ENCODE measurements around the gene R3HDM2.

Gene R3HDM2

DNA sequence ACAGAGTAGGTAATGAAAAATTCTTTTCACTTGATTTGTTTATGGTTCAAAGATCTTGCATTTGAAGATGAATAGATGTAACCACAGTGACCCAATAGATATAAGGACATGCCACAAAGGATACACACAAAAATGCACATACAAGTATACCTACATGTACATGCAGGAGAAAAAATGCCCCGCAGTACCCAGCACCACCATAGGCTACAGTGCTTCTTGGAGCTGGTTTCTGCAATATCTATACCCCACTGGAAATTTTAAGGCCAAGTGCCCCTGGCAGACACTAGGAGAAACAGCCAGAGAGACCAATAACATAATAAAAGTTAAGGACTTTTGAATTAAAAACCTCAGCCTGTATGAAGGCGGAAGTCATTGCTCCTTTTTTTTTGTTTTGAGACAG is 167.7 kb downstream of the R3HDM2 start:
- no peak overlapping the region for H3K4me2 ChIP-seq (ENCODE audit: low read length)
- H2AFZ ChIP-seq (ENCODE audit: insufficient read depth, low read length, poor library complexity), result no peak overlapping the region
- H3K14ac ChIP-seq (ENCODE audit: low read length), result no peak overlapping the region
- H3K4me1 ChIP-seq (ENCODE audit: control insufficient read depth in 1 of 2, insufficient read depth in 2 of 2, low read length in 2 of 2), result no peaks in the 10 kb centered on the region
- no peak overlapping the region for H2BK5ac ChIP-seq (ENCODE audit: low read depth, low read length, poor library complexity)
- no peaks in the 10 kb centered on the region for H3K27me3 ChIP-seq (ENCODE audit: insufficient read depth, low read length)
- H3K79me1 ChIP-seq (ENCODE audit: low read length), result no peaks in the 10 kb centered on the region
- no peak overlapping the region for H3K4me3 ChIP-seq (ENCODE audit: low read depth, low read length)
- no peak overlapping the region for H3K4ac ChIP-seq (ENCODE audit: low read depth, low read length)
- H3K36me3 ChIP-seq (ENCODE audit: control insufficient read depth in 1 of 2, insufficient read depth in 2 of 2, low read length in 2 of 2), result peaks cover 12 to 21% of the 10 kb centered on the region in 2 experiments
- H3K9me3 ChIP-seq (ENCODE audit: insufficient read depth, low read depth, low read length), result no peaks in the 10 kb centered on the region
- no peak overlapping the region for H4K8ac ChIP-seq (ENCODE audit: low read depth, low read length)
- H3K27ac ChIP-seq (ENCODE audit: low read depth, low read length), result no peak overlapping the region
- no peak overlapping the region for H2BK12ac ChIP-seq (ENCODE audit: low read length)
- WGBS (ENCODE audit: extremely low coverage, insufficient coverage, insufficient read length), result no CpG with 5 or more reads among the region's 2 CpGs
- H3K18ac ChIP-seq (ENCODE audit: low read length), result no peak overlapping the region
- no peak overlapping the region for H3K9ac ChIP-seq (ENCODE audit: low read length)
- H3K23ac ChIP-seq (ENCODE audit: low read length), result no peak overlapping the region
- no peak for DNase-seq
- H4K91ac ChIP-seq (ENCODE audit: low read depth, low read length), result no peak overlapping the region
- no peak overlapping the region for H2BK120ac ChIP-seq (ENCODE audit: insufficient read depth, low read length, poor library complexity)
- no peaks in the 10 kb centered on the region for H3K79me2 ChIP-seq (ENCODE audit: control insufficient read depth, insufficient read depth, low read length, poor library complexity)
- H2AK5ac ChIP-seq (ENCODE audit: low read length), result no peak overlapping the region
- H4K12ac ChIP-seq (ENCODE audit: low read depth, low read length), result no peak overlapping the region

DNA sequence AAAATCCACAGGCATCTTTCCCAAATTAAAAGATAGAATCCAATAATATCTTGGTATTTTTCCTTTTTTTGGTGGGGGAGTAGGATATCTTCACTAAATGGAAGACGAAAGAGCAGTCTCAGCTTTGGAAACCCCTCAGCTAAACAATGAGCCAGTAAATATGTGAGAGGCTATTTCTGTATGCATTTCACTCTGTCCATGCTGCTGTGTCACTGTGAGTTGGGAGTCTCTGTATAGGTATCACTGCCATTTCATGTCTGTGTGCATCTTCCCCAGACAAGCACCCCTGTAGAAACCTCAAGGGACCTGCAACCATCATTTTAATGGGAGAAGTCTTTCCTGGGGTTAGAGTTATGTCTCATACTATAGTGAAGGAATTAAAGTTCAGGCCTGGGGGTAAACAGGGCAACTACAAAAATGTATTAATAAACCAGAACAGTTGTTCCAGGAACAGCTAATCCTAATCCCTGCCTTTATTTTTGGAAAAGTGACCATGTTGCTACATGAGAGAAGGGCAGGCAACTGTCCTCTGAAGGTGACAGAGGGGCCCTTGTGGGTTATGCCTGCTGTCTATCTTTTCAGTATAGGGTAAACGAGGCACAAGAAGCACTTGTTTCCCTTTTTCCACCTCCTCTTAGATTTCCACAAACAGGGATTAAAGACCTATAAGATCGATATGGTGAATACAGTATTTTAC is 168.6 kb downstream of the R3HDM2 start:
- Histone ChIP-seq H3K36me3 (ENCODE audit: control insufficient read depth in 1 of 2, insufficient read depth in 2 of 2, low read length in 2 of 2) (peaks cover 14 to 23% of the 10 kb centered on the region in 2 experiments), H2AFZ (ENCODE audit: insufficient read depth, low read length, poor library complexity) (no peak overlapping the region), H2BK5ac (ENCODE audit: low read depth, low read length, poor library complexity) (no peak overlapping the region), H3K23ac (ENCODE audit: low read length) (no peak overlapping the region), H3K14ac (ENCODE audit: low read length) (no peak overlapping the region), H3K4me3 (ENCODE audit: low read depth, low read length) (no peak overlapping the region), H3K4me2 (ENCODE audit: low read length) (no peak overlapping the region), H4K8ac (ENCODE audit: low read depth, low read length) (no peak overlapping the region), H3K4ac (ENCODE audit: low read depth, low read length) (no peak overlapping the region), H4K12ac (ENCODE audit: low read depth, low read length) (no peak overlapping the region), H3K79me2 (ENCODE audit: control insufficient read depth, insufficient read depth, low read length, poor library complexity) (no peaks in the 10 kb centered on the region), H3K9me3 (ENCODE audit: insufficient read depth, low read depth, low read length) (no peaks in the 10 kb centered on the region), H3K18ac (ENCODE audit: low read length) (no peak overlapping the region), H3K27ac (ENCODE audit: low read depth, low read length) (no peak overlapping the region), H2BK120ac (ENCODE audit: insufficient read depth, low read length, poor library complexity) (no peak overlapping the region), H3K9ac (ENCODE audit: low read length) (no peak overlapping the region), H3K79me1 (ENCODE audit: low read length) (no peaks in the 10 kb centered on the region), H3K4me1 (ENCODE audit: control insufficient read depth in 1 of 2, insufficient read depth in 2 of 2, low read length in 2 of 2) (no peaks in the 10 kb centered on the region), H4K91ac (ENCODE audit: low read depth, low read length) (no peak overlapping the region), H3K27me3 (ENCODE audit: insufficient read depth, low read length) (no peaks in the 10 kb centered on the region), H2BK12ac (ENCODE audit: low read length) (no peak overlapping the region), H2AK5ac (ENCODE audit: low read length) (no peak overlapping the region)
- DNase-seq, result no peak
- WGBS (ENCODE audit: extremely low coverage, insufficient coverage, insufficient read length), result no CpG with 5 or more reads among the region's 3 CpGs

DNA sequence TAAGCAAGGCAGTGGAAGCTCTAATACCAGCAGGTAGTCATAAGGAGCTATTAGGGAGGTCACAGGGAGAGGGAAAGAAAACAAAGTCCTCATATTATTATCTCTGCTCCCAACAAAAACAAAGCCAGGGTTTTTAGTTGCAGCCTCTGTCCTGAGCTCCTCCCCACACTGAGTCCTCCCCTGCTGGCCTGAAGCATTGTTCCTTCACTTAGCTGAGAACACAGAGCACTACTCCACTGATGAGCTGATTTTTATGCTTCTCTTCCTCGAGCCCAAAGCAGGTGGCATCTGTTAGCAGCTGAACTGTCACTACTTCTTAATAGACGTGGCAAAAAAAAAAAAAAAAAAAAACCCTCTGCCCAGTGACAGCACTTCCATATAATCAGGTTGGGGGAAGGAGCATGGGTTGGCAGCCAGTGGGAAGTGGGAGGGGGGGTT is 169.4 kb downstream of the R3HDM2 start:
- no CpG with 5 or more reads among the region's 2 CpGs for WGBS (ENCODE audit: extremely low coverage, insufficient coverage, insufficient read length)
- Histone ChIP-seq H3K27me3 (ENCODE audit: insufficient read depth, low read length) (no peaks in the 10 kb centered on the region), H4K91ac (ENCODE audit: low read depth, low read length) (no peak overlapping the region), H3K79me1 (ENCODE audit: low read length) (no peaks in the 10 kb centered on the region), H2AFZ (ENCODE audit: insufficient read depth, low read length, poor library complexity) (no peak overlapping the region), H2BK12ac (ENCODE audit: low read length) (no peak overlapping the region), H3K4me1 (ENCODE audit: control insufficient read depth in 1 of 2, insufficient read depth in 2 of 2, low read length in 2 of 2) (no peaks in the 10 kb centered on the region), H2BK120ac (ENCODE audit: insufficient read depth, low read length, poor library complexity) (no peak overlapping the region), H3K18ac (ENCODE audit: low read length) (no peak overlapping the region), H4K8ac (ENCODE audit: low read depth, low read length) (no peak overlapping the region), H3K4me3 (ENCODE audit: low read depth, low read length) (no peak overlapping the region), H3K9me3 (ENCODE audit: insufficient read depth, low read depth, low read length) (no peaks in the 10 kb centered on the region), H3K4ac (ENCODE audit: low read depth, low read length) (no peak overlapping the region), H3K23ac (ENCODE audit: low read length) (no peak overlapping the region), H3K14ac (ENCODE audit: low read length) (no peak overlapping the region), H2BK5ac (ENCODE audit: low read depth, low read length, poor library complexity) (no peak overlapping the region), H4K12ac (ENCODE audit: low read depth, low read length) (no peak overlapping the region), H3K79me2 (ENCODE audit: control insufficient read depth, insufficient read depth, low read length, poor library complexity) (no peaks in the 10 kb centered on the region), H3K27ac (ENCODE audit: low read depth, low read length) (no peak overlapping the region), H3K36me3 (ENCODE audit: control insufficient read depth in 1 of 2, insufficient read depth in 2 of 2, low read length in 2 of 2) (peaks cover 11 to 20% of the 10 kb centered on the region in 2 experiments), H2AK5ac (ENCODE audit: low read length) (no peak overlapping the region), H3K4me2 (ENCODE audit: low read length) (no peak overlapping the region), H3K9ac (ENCODE audit: low read length) (no peak overlapping the region)
- no peak for DNase-seq

DNA sequence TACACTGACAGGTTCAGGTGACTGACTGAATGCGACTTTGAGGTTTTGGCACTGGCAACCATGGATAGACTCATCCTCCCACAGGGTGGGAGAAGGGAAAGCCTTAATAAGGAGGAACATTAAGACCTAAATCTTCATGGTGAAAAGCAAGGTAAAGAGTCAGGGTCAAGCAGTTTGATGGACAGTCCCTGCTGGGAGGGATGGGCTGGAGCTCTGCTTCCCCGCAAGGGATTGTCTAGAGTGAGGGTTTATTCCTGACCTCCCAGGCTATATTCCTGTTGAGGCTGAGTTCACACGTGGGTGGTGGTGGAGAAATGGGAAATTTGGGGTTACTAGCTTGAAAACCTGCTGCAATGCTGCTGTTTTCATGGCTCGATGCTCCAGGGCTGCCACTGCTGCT is 170.5 kb downstream of the R3HDM2 start:
- no peak overlapping the region for H3K27ac ChIP-seq (ENCODE audit: low read depth, low read length)
- no peak overlapping the region for H2BK120ac ChIP-seq (ENCODE audit: insufficient read depth, low read length, poor library complexity)
- no peak overlapping the region for H3K4me3 ChIP-seq (ENCODE audit: low read depth, low read length)
- peaks cover 16 to 27% of the 10 kb centered on the region in 2 experiments for H3K36me3 ChIP-seq (ENCODE audit: control insufficient read depth in 1 of 2, insufficient read depth in 2 of 2, low read length in 2 of 2)
- no peaks in the 10 kb centered on the region for H3K79me2 ChIP-seq (ENCODE audit: control insufficient read depth, insufficient read depth, low read length, poor library complexity)
- H4K91ac ChIP-seq (ENCODE audit: low read depth, low read length), result no peak overlapping the region
- no peak overlapping the region for H3K9ac ChIP-seq (ENCODE audit: low read length)
- WGBS (ENCODE audit: extremely low coverage, insufficient coverage, insufficient read length), result no CpG with 5 or more reads among the region's 4 CpGs
- H3K4me1 ChIP-seq (ENCODE audit: control insufficient read depth in 1 of 2, insufficient read depth in 2 of 2, low read length in 2 of 2), result no peaks in the 10 kb centered on the region
- no peaks in the 10 kb centered on the region for H3K27me3 ChIP-seq (ENCODE audit: insufficient read depth, low read length)
- no peak overlapping the region for H3K14ac ChIP-seq (ENCODE audit: low read length)
- no peak overlapping the region for H4K8ac ChIP-seq (ENCODE audit: low read depth, low read length)
- DNase-seq, result no peak
- H2AK5ac ChIP-seq (ENCODE audit: low read length), result no peak overlapping the region
- H3K9me3 ChIP-seq (ENCODE audit: insufficient read depth, low read depth, low read length), result no peaks in the 10 kb centered on the region
- no peaks in the 10 kb centered on the region for H3K79me1 ChIP-seq (ENCODE audit: low read length)
- no peak overlapping the region for H3K4me2 ChIP-seq (ENCODE audit: low read length)
- H2AFZ ChIP-seq (ENCODE audit: insufficient read depth, low read length, poor library complexity), result no peak overlapping the region
- no peak overlapping the region for H4K12ac ChIP-seq (ENCODE audit: low read depth, low read length)
- no peak overlapping the region for H2BK5ac ChIP-seq (ENCODE audit: low read depth, low read length, poor library complexity)
- no peak overlapping the region for H3K18ac ChIP-seq (ENCODE audit: low read length)
- no peak overlapping the region for H2BK12ac ChIP-seq (ENCODE audit: low read length)
- no peak overlapping the region for H3K4ac ChIP-seq (ENCODE audit: low read depth, low read length)
- H3K23ac ChIP-seq (ENCODE audit: low read length), result no peak overlapping the region

Data from trophoblast cell (in vitro differentiated cells and primary cell).